GM13977 (cell line): ENCODE data around the gene LHFPL4.

ENCODE experiments used
- DNase-seq: peaks from one replicate; pipeline ENCODE4 v3.0.0; 2012; ENCODE audit warnings: low spot score
- CTCF ChIP-seq: IDR thresholded peaks from 2 replicates; pipeline ENCODE4 v1.5.1; 2012; ENCODE audit warnings: mild to moderate bottlenecking, control low read depth; ENCODE audit not compliant: insufficient read depth; ENCODE audit errors: extremely low read depth, missing control alignments
- in situ Hi-C: fragments of 300-500 bp; cut with MboI; formaldehyde crosslinking; loops from one replicate; pipeline ENCODE4 v1.12.0; 2022; ENCODE audit warnings: low sequenced_read_pairs, low pct_unique_long_range_greater_than_20kb, mixed read lengths, inconsistent platforms; ENCODE audit not compliant: unreplicated experiment

Gene LHFPL4

GRCh38 chr3:9476935-9477334, 76.7 kb downstream of the LHFPL4 start:
- DNase-seq = no peak
- in situ Hi-C loops = no loop called here
- no peak for TF ChIP-seq CTCF

DNA sequence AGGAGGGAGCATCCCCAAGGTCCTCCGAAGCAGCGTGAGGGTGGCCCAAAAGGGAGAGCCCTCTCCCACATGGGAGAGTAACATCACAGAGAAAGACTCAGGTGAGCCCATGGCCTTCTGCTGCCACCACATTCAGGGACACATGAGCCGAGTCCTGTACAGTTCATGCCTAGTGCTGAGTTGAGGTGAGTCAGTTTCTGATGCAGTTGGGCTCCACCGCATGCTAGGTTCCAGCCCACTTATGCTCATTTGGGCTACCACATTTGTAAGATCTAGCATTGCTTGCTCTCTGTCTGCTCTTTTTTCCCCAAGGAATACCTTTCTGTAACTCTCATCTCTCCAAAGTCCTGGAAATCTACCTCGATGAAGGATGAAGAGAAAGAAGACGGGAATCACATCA, 79.1 kb downstream of the LHFPL4 start:
- no peak for DNase-seq
- TF ChIP-seq CTCF = no peak
- in situ Hi-C loops = no loop called here

DNA sequence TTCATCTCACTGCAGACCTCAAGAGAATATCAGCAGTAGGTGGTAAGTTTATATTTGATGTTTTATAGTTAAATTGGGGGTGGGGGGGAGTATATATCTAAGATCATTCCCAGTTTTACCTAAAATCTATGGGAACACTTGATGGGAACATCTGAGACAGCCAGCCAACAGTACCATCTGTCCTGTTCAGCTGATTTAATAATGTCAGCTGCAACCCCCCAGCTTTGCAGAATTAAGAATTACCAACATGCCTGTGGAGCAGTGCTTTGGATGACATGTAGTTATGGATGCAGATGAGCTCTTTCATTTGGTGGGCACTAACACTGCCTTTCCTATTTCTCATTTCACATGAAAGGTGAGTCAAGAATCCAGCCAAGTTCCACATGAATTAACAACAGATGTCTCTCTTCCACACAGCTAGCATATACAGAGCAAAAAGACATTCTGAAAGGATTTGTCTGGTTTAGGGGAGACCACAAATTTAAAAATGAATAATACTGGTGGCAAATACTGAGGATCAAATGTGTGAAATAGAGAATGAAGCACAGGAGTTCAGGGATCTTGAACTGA, 80.0 kb downstream of the LHFPL4 start:
- in situ Hi-C loops = no loop called here
- DNase-seq = no peak
- TF ChIP-seq CTCF = no peak

DNA sequence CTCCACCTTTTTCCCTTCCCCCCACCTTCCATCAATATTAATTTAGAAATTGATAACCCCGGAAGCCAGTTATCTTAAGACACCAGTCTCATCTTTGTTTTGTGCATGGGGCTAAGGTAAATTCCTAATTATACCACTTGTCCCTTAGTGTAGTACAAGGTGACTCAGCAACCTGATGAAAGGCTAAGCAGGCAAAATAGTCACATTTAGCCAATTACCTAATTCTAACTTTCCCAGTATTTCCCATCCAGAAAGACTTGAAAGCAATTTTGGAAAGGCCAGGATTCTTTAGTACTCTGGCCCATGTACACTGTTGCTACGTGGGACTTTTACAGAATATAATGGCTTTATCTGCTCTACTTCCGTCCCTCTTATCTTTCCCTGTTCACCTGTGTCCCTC, 83.6 kb downstream of the LHFPL4 start:
- DNase-seq = no peak
- no peak for TF ChIP-seq CTCF
- in situ Hi-C loops = no loop called here

DNA sequence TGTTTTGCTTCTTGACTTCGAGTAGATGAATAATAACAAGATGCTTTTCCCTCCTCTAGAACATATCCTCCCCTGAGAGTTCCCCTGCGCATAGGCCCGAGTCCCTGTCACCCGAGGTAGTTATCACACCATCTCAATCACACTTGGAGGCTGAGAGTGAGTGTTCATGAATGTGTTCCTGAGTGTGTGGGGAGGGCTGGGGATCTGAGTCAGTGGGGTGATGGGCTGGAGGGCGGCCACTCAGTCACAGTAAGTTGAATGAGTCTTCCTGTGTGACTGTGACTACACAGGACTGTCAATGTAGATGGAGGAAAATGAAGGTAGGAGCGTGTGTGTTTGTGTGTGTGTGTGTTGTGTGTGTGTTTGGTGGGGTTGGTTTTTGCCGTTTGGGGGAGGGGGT, 85.2 kb downstream of the LHFPL4 start:
- no peak for DNase-seq
- no peak for TF ChIP-seq CTCF
- in situ Hi-C loops = no loop called here

DNA sequence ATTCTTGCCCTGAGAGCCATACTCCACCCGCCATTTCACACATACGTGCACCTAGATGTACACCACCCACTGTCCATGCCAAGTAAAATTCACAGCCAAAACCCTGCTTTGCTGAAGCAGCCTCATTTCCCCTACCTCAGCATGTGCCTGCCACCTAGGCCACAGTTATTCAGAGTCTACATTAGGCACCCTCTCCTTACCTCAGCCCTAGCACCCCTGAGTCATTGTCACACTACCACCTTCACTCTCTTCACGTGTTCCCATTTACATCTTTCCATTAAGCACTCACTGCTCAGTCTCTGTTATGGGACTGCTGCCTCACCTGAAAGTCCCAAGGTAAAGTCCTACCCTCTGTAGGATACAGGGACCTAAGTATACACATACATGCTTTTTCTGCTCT, 86.2 kb downstream of the LHFPL4 start:
- in situ Hi-C loops = no loop called here
- TF ChIP-seq CTCF = no peak
- no peak for DNase-seq

GRCh38 chr3:9455596-9456131, 98.0 kb downstream of the LHFPL4 start:
- DNase-seq = no peak
- in situ Hi-C loops = no loop called here

More at GRCh38 chr3:9455596-9456131, 98.0 kb downstream of the LHFPL4 start:
- TF ChIP-seq CTCF = no peak
